GM19240 (cell line): Measurements from ENCODE around the gene MYOD1.

ENCODE experiments used
- DNase-seq: peaks from one replicate; pipeline ENCODE4 v3.0.0; 2011; ENCODE audit warnings: low spot score; ENCODE audit not compliant: insufficient read length

MYOD1 gene

DNA sequence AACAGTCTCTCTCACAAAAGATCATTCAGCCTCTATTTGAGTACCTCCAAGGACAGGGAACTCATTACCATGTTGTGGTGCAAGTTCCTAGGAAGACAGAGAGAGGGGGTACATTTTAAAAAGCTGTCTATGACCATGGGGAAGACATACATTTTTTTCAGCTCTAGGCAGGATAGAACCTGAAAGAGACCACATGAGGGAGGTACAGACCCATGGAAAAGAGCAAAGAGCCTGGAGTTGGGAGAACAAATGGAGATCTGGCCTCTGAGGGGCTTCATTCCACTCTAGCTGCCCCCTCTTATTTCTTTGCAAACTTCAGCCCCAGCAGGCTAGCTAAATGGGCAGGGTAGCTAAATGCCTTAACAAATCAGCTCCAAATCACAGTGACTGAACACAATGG is 51.5 kb downstream of the MYOD1 start:
- DNase-seq: no peak

DNA sequence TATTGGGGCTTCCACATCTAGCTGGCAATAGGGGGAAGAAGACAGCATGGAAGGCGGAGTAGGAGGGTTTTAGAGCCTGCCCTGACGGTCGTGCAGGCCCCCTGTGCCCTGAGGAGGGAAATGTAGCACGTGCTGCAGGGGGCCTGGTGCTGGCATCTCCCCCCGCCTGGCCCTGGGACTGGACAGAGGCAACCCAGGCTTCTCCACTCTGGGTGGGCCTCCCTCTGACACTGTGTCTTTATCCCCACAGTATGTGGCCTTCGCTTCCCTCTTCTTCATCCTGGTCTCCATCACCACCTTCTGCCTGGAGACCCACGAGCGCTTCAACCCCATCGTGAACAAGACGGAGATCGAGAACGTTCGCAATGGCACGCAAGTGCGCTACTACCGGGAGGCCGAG is 52.0 kb downstream of the MYOD1 start:
- DNase-seq: no peak
